OCI-LY7 (cell line): ENCODE data around the gene UBAP1L. TPM values are rescaled to one million over a fixed set of nuclear protein-coding genes. Genes with fewer than 3 reads are reported as not detected.

Experiments
- BruUV-seq: library from RNA; stranded (reverse); fragments of 400-500 nt; replicated peaks from 2 replicates; lab custom pipeline; 2021; lab: Mats Ljungman, UMichigan
- CTCF ChIA-PET: fragments of 300-600 bp; sonication (Branson Sonifier 250); formaldehyde crosslinking; loops from one replicate; lab custom pipeline; 2022; ENCODE audit warnings: antibody characterized with exemption; ENCODE audit not compliant: unreplicated experiment; lab: Charles Lee
- POLR2A ChIA-PET: fragments of 300-600 bp; sonication (Branson Sonifier 250); formaldehyde crosslinking; loops from one replicate; lab custom pipeline; 2022; ENCODE audit warnings: antibody characterized with exemption; lab: Charles Lee
- DNase-seq: peaks from one replicate; pipeline ENCODE4 v3.0.0-alpha.2; 2015; ENCODE audit warnings: low spot score
- H2AFZ ChIP-seq: fragments of 200-600 bp; sonication (generic), shearing (Covaris generic); 2 replicates; pipeline ENCODE4 v1.6.1; 2014; ENCODE audit warnings: mild to moderate bottlenecking, antibody characterized with exemption, low read length, moderate library complexity
- H3K27ac ChIP-seq: fragments of 200-600 bp; sonication (generic); 2 replicates; pipeline ENCODE4 v1.5.1; 2014; ENCODE audit warnings: mixed run types, low read depth, mild to moderate bottlenecking, moderate library complexity, low read length, inconsistent platforms; ENCODE audit not compliant: poor library complexity, severe bottlenecking
- H3K36me3 ChIP-seq: fragments of 200-600 bp; sonication (generic); 2 replicates; pipeline ENCODE4 v1.6.1; 2014; ENCODE audit warnings: mild to moderate bottlenecking, antibody characterized with exemption, low read length, moderate library complexity, mixed read lengths; ENCODE audit not compliant: insufficient read depth
- H3K4me1 ChIP-seq: fragments of 200-600 bp; sonication (generic); 2 replicates; pipeline ENCODE4 v1.5.1; 2014; ENCODE audit warnings: mild to moderate bottlenecking, low read length; ENCODE audit not compliant: insufficient read depth, poor library complexity, severe bottlenecking
- H3K4me2 ChIP-seq: fragments of 200-600 bp; sonication (generic); 2 replicates; pipeline ENCODE4 v1.6.1; 2014; ENCODE audit warnings: mild to moderate bottlenecking, low read length
- H3K4me3 ChIP-seq: fragments of 200-600 bp; sonication (generic); 2 replicates; pipeline ENCODE4 v1.5.1; 2014; ENCODE audit warnings: mild to moderate bottlenecking, low read depth, low read length; ENCODE audit not compliant: poor library complexity, severe bottlenecking
- H3K79me2 ChIP-seq: fragments of 200-600 bp; sonication (generic); 2 replicates; pipeline ENCODE4 v1.6.1; 2016; ENCODE audit warnings: low read depth, mild to moderate bottlenecking, low read length, moderate library complexity, mixed read lengths; ENCODE audit not compliant: insufficient read depth
- H3K9me2 ChIP-seq: fragments of 200-600 bp; sonication (generic); 2 replicates; pipeline ENCODE4 v1.6.1; 2016; ENCODE audit warnings: mild to moderate bottlenecking, low read length, mixed read lengths; ENCODE audit not compliant: insufficient read depth
- H3K9me3 ChIP-seq: fragments of 200-600 bp; sonication (generic); 2 replicates; pipeline ENCODE4 v1.6.1; 2014; ENCODE audit warnings: mild to moderate bottlenecking, mixed run types, low read length, mixed read lengths
- H4K20me1 ChIP-seq: fragments of 200-600 bp; sonication (generic); 2 replicates; pipeline ENCODE4 v1.6.1; 2014; ENCODE audit warnings: mild to moderate bottlenecking, antibody characterized with exemption, low read length, moderate library complexity, mixed read lengths; ENCODE audit not compliant: insufficient read depth
- EZH2phosphoT487 ChIP-seq: fragments of 200-600 bp; sonication (generic); IDR thresholded peaks from 2 replicates; pipeline ENCODE4 v1.6.1; 2018; ENCODE audit warnings: low read depth, borderline replicate concordance, mild to moderate bottlenecking, mixed run types, antibody characterized with exemption, low read length, moderate library complexity, mixed read lengths
- intact Hi-C: fragments of 100-400 bp; cut with micrococcal nuclease; formaldehyde crosslinking; loops from one replicate; pipeline ENCODE4 v1.10.0; 2022; ENCODE audit not compliant: unreplicated experiment
- total RNA-seq, 2 experiments: library from RNA; depleted of rRNA in 1 of 2; stranded (reverse); fragments of >200 nt in 1 of 2; shearing (Covaris generic) in 1 of 2; gene quantifications; 2 replicates each; pipeline ENCODE4 v1.2.3, GENCODE V29; 2014 to 2022
- TF ChIP-seq, protein P1 (sequence below): fragments of 200-600 bp; sonication (generic); conservative IDR thresholded peaks from 2 replicates; pipeline ENCODE4 v1.5.1; 2014; ENCODE audit warnings: mild to moderate bottlenecking, antibody characterized with exemption, low read length, moderate library complexity, mixed read lengths

UBAP1L gene
- total RNA-seq, 2 experiments from 2014 or later, result 7.4 to 8.3 TPM

GRCh38 chr15:65068403-65068788 lies 46.6 kb downstream of the UBAP1L start:
- Histone ChIP-seq H3K4me2 (no peak overlapping the region), H3K9me2 (no peaks in the 10 kb centered on the region), H3K27ac (no peak overlapping the region), H3K4me3 (no peak overlapping the region), H3K9me3 (no peaks in the 10 kb centered on the region), H3K4me1 (peaks cover 5% of the 10 kb centered on the region), H2AFZ (no peak overlapping the region), H3K79me2 (no peaks in the 10 kb centered on the region), H3K36me3 (no peaks in the 10 kb centered on the region), H4K20me1 (no peaks in the 10 kb centered on the region)
- intact Hi-C loops, result no loop called here
- BruUV-seq, result no TSS peak
- DNase-seq, result no peak
- ChIA-PET POLR2A (no interaction called here), CTCF (interaction anchor here (0.6 to 0.7 kb wide), 2 partner anchors 13 to 70 kb away, joined by 3 to 4 read pairs; no protein-coding TSS in a partner anchor)
- TF ChIP-seq, protein P1, sequence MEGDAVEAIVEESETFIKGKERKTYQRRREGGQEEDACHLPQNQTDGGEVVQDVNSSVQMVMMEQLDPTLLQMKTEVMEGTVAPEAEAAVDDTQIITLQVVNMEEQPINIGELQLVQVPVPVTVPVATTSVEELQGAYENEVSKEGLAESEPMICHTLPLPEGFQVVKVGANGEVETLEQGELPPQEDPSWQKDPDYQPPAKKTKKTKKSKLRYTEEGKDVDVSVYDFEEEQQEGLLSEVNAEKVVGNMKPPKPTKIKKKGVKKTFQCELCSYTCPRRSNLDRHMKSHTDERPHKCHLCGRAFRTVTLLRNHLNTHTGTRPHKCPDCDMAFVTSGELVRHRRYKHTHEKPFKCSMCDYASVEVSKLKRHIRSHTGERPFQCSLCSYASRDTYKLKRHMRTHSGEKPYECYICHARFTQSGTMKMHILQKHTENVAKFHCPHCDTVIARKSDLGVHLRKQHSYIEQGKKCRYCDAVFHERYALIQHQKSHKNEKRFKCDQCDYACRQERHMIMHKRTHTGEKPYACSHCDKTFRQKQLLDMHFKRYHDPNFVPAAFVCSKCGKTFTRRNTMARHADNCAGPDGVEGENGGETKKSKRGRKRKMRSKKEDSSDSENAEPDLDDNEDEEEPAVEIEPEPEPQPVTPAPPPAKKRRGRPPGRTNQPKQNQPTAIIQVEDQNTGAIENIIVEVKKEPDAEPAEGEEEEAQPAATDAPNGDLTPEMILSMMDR, result no peak
- no peak for TF ChIP-seq EZH2phosphoT487

GRCh38 chr15:65067645-65068402 lies 47.2 kb downstream of the UBAP1L start, which contains the start of gene RASL12:
TSS of gene RASL12 (minus strand) at chr15:65067991. CDS start at chr15:65067835, 156 bp downstream.
- CTCF ChIA-PET, result interaction anchor here (0.7 kb wide), 1 partner anchor 13 kb away, joined by 3 read pairs; no protein-coding TSS in a partner anchor

GRCh38 chr15:65067317-65067644 lies 47.7 kb downstream of the UBAP1L start:
- no peaks in the 10 kb centered on the region for H3K9me2 ChIP-seq
- POLR2A ChIA-PET, result no interaction called here
- DNase-seq, result no peak
- no peaks in the 10 kb centered on the region for H3K9me3 ChIP-seq
- H3K36me3 ChIP-seq, result no peaks in the 10 kb centered on the region
- intact Hi-C loops, result no loop called here
- CTCF ChIA-PET, result no interaction called here
- TF ChIP-seq, protein P1, result no peak
- no peak for TF ChIP-seq EZH2phosphoT487
- BruUV-seq, result no TSS peak
- H2AFZ ChIP-seq, result no peak overlapping the region
- no peak overlapping the region for H3K4me3 ChIP-seq
- H3K4me1 ChIP-seq, result peaks cover 5% of the 10 kb centered on the region
- no peak overlapping the region for H3K27ac ChIP-seq
- no peaks in the 10 kb centered on the region for H3K79me2 ChIP-seq
- no peaks in the 10 kb centered on the region for H4K20me1 ChIP-seq
- H3K4me2 ChIP-seq, result no peak overlapping the region

More at GRCh38 chr15:65067645-65068402, 47.2 kb downstream of the UBAP1L start, which contains the start of gene RASL12:
- no peak within 1 kb of the TSS for H3K27ac ChIP-seq
- no peaks in the 10 kb centered on the region for H3K79me2 ChIP-seq
- intact Hi-C loops, result no loop called here
- H3K4me1 ChIP-seq, result peaks cover 5% of the 10 kb centered on the region
- H3K36me3 ChIP-seq, result no peaks in the 10 kb centered on the region
- no peak for DNase-seq
- TF ChIP-seq EZH2phosphoT487, result no peak
- H2AFZ ChIP-seq, result no peak within 1 kb of the TSS
- no peaks in the 10 kb centered on the region for H3K9me3 ChIP-seq
- BruUV-seq, result no TSS peak
- H4K20me1 ChIP-seq, result no peaks in the 10 kb centered on the region
- no peak within 1 kb of the TSS for H3K4me3 ChIP-seq
- POLR2A ChIA-PET, result no interaction called here
- no peaks in the 10 kb centered on the region for H3K9me2 ChIP-seq
- no peak within 1 kb of the TSS for H3K4me2 ChIP-seq
